Gastrocnemius medialis (tissue), 4 donors: ENCODE data around the gene ACSL1.
"Not testable (repeated sequence)": the region's sequence is repeated elsewhere in the genome, so short reads cannot be mapped to it uniquely, and the experiment has no call there.

Source experiments
- POLR2A ChIP-seq, 2 donors: fragments of 450-650 bp; IDR thresholded peaks; one replicate each; pipeline ENCODE4 v1.6.1; 2017; ENCODE audit warnings: antibody characterized with exemption in 2 of 2, mild to moderate bottlenecking in 2 of 2, moderate library complexity in 2 of 2
- TF ChIP-seq, protein P1 (sequence below), 5 experiments: fragments of 450-650 bp in 3 of 5; fragments of 200-600 bp in 2 of 5; sonication (generic) in 2 of 5; IDR thresholded peaks in 4 of 5; conservative IDR thresholded peaks in 1 of 5; 1 replicate in 4 of 5; 2 replicates in 1 of 5; pipeline ENCODE4 v1.5.1; 2016 to 2019; ENCODE audit warnings: antibody characterized with exemption in 5 of 5, mild to moderate bottlenecking in 3 of 5, moderate library complexity in 3 of 5

DNA sequence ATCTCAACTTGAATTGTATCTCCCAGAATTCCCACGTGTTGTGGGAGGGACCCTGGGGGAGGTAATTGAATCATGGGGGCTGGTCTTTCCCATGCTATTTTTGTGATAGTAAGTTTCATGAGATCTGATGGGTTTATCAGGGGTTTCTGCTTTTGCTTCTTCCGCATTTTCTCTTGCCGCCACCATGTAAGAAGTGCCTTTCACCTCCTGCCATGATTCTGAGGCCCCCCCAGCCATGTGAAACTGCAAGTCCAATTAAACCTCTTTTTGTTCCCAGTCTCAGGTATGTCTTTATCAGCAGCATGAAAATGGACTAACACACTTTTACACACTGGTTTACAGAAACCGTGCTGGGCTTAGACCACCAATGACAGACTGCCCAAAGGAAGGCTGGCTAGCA lies 46.6 kb downstream of the ACSL1 start:
- TF ChIP-seq, protein P1, sequence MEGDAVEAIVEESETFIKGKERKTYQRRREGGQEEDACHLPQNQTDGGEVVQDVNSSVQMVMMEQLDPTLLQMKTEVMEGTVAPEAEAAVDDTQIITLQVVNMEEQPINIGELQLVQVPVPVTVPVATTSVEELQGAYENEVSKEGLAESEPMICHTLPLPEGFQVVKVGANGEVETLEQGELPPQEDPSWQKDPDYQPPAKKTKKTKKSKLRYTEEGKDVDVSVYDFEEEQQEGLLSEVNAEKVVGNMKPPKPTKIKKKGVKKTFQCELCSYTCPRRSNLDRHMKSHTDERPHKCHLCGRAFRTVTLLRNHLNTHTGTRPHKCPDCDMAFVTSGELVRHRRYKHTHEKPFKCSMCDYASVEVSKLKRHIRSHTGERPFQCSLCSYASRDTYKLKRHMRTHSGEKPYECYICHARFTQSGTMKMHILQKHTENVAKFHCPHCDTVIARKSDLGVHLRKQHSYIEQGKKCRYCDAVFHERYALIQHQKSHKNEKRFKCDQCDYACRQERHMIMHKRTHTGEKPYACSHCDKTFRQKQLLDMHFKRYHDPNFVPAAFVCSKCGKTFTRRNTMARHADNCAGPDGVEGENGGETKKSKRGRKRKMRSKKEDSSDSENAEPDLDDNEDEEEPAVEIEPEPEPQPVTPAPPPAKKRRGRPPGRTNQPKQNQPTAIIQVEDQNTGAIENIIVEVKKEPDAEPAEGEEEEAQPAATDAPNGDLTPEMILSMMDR (IDR thresholded peaks at IDR 0.05 in 4 of 5, conservative IDR thresholded peaks at IDR 0.05 in 1 of 5), result not testable (repeated sequence)
- TF ChIP-seq POLR2A (IDR thresholded peaks at IDR 0.05), result not testable (repeated sequence)
